Measurements from ENCODE around the gene AKAP12. TPM values are rescaled to one million over a fixed set of nuclear protein-coding genes. Genes with fewer than 3 reads are reported as not detected.
A peak's percentile ranks its signal among the peaks of the same experiment; 100 is the strongest.
"Not testable (repeated sequence)": the region's sequence is repeated elsewhere in the genome, so short reads cannot be mapped to it uniquely, and the experiment has no call there.

The AKAP12 gene
- total RNA-seq, 1 donor from 2014 or later: 8.0 TPM

DNA sequence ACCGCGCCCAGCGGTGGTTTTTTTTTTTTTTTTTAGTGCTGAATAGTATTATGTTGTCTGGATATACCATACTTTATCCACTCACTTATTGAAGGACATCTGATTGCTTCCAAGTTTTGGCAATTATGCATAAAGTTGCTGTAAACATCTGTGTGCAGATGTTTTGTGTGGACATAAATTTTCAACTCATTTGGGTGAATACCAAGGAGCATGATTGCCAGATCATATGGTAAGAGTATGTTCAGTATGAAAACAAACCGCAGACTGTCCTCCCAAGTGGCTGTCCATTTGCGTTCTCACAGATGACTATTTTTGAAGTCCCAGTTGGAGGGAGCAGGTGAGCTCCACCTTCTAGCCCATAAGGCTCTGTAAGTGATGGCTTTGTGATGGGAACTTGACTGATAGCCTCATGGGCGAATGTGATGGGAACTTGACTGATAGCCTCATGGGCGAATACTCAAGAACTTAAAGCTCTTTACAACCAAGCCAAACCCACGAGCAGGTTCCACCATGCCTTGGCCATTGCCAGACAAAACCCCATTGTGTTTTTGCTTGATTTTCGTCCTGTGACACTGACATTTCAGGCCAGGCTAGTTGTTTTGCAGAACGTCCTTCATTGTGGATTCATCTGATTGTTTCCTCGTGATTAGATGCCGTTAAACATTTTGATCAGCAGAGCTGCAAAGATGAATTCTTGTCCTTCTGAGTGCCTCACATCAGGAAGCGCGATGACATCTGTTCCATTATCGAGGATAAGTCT is 100.6 kb downstream of the AKAP12 start:
- no peak for DNase-seq (ENCODE audit: low read depth)

DNA sequence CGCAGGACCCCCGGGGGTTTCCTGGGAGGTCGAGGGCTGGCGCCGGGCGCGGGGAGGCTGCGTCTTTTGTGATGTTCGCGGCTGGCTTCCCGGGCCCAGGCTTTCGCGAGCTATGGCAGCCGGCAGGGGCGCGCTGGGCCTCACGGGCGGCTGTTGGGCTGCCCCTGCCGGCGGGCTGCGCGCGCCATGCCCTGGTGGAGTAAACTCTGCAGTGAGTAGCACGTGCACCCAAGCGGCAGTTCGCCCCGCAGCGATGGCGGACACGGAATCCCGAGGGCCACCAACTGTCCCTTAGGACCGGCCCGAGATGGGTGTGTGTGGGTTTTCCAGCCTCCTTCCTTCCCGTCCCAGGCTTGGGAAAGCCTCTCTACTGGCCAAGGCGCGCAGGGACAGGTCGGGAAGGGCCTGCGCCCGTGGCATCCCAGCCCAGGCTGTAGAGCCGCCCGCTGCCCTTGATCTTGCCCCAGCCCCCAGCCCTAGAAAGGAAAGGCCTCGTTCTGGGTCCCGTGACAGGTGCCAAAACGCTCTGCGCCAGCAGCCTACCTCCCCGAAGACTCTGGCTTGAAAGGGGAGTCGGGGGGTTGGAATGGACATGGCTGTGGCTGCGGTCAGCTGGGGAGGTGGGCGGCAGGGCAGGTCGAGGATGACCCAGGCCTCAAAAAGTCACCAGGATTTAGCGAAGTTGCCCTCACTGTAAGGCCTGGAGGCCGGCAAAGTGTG is 101.9 kb downstream of the AKAP12 start:
- DNase-seq (ENCODE audit: low read depth): no peak

GRCh38 chr6:151342750-151343149 is 103.0 kb downstream of the AKAP12 start:
- DNase-seq (ENCODE audit: low read depth): not testable (repeated sequence)

- no peak for DNase-seq (ENCODE audit: low read depth)
Measured at GRCh38 chr6:151349651-151350270, 110.0 kb downstream of the AKAP12 start.

DNA sequence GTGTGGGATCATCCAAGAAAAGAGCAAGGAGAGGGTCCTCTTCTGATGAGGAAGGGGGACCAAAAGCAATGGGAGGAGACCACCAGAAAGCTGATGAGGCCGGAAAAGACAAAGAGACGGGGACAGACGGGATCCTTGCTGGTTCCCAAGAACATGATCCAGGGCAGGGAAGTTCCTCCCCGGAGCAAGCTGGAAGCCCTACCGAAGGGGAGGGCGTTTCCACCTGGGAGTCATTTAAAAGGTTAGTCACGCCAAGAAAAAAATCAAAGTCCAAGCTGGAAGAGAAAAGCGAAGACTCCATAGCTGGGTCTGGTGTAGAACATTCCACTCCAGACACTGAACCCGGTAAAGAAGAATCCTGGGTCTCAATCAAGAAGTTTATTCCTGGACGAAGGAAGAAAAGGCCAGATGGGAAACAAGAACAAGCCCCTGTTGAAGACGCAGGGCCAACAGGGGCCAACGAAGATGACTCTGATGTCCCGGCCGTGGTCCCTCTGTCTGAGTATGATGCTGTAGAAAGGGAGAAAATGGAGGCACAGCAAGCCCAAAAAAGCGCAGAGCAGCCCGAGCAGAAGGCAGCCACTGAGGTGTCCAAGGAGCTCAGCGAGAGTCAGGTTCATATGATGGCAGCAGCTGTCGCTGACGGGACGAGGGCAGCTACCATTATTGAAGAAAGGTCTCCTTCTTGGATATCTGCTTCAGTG is 110.8 kb downstream of the AKAP12 start:
- no peak for DNase-seq (ENCODE audit: low read depth)

- DNase-seq (ENCODE audit: low read depth): no peak
Measured at GRCh38 chr6:151351146-151351700, 111.5 kb downstream of the AKAP12 start.

- DNase-seq (ENCODE audit: low read depth): no peak
Measured at GRCh38 chr6:151351731-151352130, 112.0 kb downstream of the AKAP12 start.

GRCh38 chr6:151352410-151353396 is 112.9 kb downstream of the AKAP12 start:
- DNase-seq (ENCODE audit: low read depth): no peak

- DNase-seq (ENCODE audit: low read depth): no peak
Measured at GRCh38 chr6:151353795-151354194, 114.0 kb downstream of the AKAP12 start.

DNA sequence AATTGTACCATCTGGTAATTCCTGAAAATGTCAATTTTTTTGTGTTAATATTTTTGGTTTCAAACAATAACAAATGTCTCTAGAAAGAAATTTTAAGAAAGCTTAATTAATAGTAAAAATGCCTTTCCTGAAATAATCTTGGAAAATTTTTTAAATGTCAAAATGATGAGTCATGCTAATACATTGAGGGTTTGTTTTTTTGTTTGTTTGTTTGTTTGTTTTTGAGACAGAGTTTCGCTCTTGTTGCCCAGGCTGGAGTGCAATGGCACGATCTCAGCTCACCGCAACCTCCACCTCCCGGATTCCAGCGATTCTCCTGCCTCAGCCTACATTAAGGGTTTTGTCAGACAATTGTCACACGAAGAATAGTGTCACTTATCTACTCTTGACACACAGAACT is 117.2 kb downstream of the AKAP12 start:
- DNase-seq (ENCODE audit: low read depth): not testable (repeated sequence)

DNA sequence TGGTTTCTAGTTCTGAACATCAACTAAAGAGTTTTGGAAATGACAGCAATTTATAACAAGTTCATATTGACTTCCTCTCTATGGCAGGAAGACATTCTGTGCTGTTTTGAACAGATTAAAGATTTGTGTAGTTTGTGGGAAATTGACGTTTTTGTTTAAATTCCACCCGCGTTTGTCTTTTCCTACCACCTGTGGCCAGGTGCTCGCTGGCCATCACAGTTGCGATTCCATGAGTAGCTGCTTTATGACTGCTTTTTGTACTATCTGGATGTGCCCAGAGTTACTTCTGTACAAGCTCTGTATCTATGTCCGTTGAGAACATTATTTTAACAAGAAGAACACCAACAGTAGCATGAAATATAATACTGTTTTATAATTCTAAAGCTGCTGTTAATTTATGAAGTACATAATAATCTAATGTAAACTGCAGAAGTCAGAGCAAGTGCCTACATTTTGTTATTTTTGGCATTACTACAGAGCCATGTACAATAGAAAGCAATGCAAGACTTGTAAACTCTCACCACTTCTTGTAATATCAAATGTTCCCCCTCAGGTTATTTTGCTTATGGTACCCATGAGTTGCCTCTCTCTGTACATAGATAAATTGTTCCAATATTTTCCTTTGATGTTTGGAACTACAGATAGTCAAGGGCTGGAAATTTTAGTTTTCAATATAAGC is 118.1 kb downstream of the AKAP12 start:
- DNase-seq (ENCODE audit: low read depth): no peak

GRCh38 chr6:151358475-151358874 is 118.7 kb downstream of the AKAP12 start:
- no peak for DNase-seq (ENCODE audit: low read depth)

DNA sequence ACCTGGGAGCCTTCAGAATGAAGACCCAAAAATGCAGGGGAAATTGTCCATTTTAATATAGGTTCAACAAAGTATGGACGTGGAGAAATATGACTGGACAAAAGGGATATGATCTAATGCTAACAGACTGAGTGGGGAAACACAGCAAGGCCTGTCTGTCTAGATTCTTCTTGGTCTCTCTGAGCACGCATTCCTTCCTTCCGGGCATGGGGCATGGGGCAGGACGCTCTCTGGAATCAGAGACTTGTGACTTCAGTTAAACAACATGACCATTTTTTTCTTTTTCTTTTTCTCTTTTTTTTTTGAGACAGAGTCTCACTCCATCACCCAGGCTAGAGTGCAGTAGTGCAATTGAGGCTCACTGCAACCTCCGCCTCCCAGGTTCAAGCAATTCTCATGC is 119.7 kb downstream of the AKAP12 start:
- no peak for DNase-seq (ENCODE audit: low read depth)

DNA sequence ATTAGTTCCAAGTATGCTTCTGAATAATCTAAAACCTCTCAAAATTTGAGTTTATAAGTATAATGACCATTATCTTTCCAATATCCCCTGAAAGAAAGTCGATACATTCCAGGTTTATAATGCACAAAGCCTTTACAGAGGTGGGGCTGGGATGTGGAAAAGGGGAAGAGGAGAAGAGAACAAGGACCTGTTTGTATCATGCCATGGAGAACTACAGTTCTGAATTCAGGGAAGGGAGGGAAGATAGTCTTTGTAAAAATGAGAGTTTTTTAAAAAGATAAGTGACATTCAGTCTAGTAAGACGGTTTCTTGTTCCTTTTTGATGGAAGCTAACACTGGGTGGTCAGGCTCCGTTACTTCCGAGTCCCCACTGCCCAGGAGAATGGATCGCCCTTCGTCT is 125.5 kb downstream of the AKAP12 start:
- DNase-seq (ENCODE audit: low read depth): no peak

- DNase-seq (ENCODE audit: low read depth): no peak
Measured at GRCh38 chr6:151370509-151371078, 130.8 kb downstream of the AKAP12 start.

DNA sequence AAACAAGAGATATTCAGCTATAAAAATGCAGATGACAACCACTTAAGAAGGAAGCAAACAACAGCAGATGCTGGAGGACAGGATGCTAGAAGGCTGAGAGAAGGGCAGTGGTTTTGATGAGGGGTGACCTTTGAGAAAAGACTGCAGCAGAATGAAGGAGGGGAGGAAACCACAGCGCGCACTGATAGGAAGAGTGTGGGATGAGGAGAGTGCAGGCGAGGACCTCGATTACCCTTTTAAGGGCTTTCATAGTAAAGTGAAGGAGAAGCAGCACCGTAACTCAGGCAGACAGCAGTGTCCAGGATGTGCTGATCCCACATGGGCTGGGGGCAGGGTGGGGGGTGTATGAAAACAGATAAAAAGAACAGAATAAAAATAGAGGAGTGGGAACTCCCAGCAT is 132.4 kb downstream of the AKAP12 start:
- no peak for DNase-seq (ENCODE audit: low read depth)

DNA sequence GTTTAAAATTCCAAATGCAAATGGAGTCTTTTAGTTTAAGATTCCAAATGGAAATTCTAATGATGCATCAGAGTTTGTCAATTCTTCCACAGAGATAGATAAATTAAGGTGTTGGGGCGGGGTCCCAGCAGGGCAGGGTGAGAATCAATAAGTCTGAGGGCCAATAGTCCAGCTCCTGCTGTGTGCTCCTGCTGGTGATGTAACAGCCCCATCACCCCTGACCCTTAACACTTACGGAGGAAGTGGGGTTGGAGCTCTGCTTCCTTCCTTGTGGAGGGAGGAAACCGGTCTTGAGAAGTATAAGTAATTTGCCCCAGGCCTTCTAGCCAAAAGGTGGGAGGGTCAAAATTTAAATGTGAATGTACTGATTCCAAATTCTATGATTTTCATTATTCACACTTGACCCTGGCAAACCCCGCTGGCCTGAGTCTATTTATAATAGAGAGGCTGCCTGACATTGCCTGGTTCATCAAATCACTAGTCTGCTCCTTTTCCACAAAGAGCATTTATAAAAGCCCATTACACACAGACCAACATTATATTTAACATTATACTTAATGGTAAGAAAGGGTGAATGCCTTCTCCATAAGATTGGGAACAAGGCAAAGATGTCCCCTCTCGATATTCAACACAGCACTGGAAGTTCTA is 134.4 kb downstream of the AKAP12 start:
- DNase-seq (ENCODE audit: low read depth): no peak

DNA sequence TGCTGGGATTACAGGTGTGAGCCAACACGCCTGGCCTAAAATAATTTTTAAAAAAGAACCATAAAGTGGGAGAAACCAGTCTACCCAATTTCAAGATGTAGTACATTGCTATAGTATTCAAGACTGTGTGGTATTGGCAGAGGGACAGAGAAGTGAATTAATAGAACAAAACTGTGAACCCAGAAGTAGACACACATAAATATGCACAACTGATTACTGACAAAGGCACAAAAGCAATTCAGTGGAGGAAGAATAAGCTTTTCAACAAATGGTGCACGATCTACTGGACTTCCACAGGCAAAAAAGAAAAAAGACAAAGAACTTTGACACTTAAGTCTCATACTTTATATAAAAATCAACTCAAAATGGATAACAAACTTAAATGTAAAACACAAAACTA is 136.1 kb downstream of the AKAP12 start:
- DNase-seq (ENCODE audit: low read depth): no peak

GRCh38 chr6:151376440-151376839 is 136.7 kb downstream of the AKAP12 start:
- peak; percentile 71 for DNase-seq (ENCODE audit: low read depth)
